AG04449 (cell line): ENCODE measurements around the gene TM7SF2.
A peak's percentile ranks its signal among the peaks of the same experiment; 100 is the strongest.

Experiments used
- CTCF ChIA-PET: fragments of 350-600 bp; formaldehyde crosslinking; extraction: SDS; loops from one replicate; lab custom pipeline; 2021; ENCODE audit warnings: antibody characterized with exemption; lab: Yijun Ruan, JAX
- POLR2A ChIA-PET: fragments of 400-600, 350-600 bp; formaldehyde crosslinking; extraction: SDS; loops from one replicate; lab custom pipeline; 2020; ENCODE audit warnings: antibody characterized with exemption, inconsistent platforms; lab: Yijun Ruan, JAX
- DNase-seq: peaks from one replicate; pipeline ENCODE4 v3.0.0-alpha.2; 2010; ENCODE audit warnings: low read depth, low spot score
- H3K4me3 ChIP-seq: 2 replicates; pipeline ENCODE4 v1.5.1; 2011; ENCODE audit warnings: low read depth, mild to moderate bottlenecking, control low read depth, low read length
- TF ChIP-seq, protein P1 (sequence below): IDR thresholded peaks from one replicate; pipeline ENCODE4 v1.5.1; 2011; ENCODE audit warnings: mild to moderate bottlenecking, moderate library complexity, low read length, control low read depth, inconsistent platforms; ENCODE audit not compliant: insufficient read depth; ENCODE audit errors: missing control alignments

The TM7SF2 gene

DNA sequence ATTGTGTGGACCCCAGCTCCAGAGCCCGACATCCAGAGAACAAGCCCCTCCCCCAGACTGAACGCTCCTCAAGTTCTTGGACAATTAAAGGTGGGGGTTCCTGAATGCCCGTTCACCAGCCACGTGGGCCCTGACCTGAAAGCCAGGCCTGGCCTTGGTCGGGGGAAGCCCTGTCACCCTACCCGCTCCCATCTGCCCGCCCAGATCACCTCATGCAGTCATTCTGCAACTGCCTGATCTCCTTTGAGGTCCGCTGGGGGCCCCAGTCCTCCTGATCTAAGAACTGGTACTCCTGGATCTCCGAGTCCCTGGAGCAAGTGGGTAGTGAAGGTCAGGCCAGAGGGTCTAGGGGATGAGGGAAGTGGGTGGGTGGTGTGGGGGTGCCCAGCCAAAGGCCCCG lies 44.2 kb upstream of the TM7SF2 start:
- TF ChIP-seq, protein P1, sequence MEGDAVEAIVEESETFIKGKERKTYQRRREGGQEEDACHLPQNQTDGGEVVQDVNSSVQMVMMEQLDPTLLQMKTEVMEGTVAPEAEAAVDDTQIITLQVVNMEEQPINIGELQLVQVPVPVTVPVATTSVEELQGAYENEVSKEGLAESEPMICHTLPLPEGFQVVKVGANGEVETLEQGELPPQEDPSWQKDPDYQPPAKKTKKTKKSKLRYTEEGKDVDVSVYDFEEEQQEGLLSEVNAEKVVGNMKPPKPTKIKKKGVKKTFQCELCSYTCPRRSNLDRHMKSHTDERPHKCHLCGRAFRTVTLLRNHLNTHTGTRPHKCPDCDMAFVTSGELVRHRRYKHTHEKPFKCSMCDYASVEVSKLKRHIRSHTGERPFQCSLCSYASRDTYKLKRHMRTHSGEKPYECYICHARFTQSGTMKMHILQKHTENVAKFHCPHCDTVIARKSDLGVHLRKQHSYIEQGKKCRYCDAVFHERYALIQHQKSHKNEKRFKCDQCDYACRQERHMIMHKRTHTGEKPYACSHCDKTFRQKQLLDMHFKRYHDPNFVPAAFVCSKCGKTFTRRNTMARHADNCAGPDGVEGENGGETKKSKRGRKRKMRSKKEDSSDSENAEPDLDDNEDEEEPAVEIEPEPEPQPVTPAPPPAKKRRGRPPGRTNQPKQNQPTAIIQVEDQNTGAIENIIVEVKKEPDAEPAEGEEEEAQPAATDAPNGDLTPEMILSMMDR, result no peak
- no peak overlapping the region for H3K4me3 ChIP-seq
- no peak for DNase-seq
- CTCF ChIA-PET, result no interaction called here
- POLR2A ChIA-PET, result no interaction called here

- TF ChIP-seq, protein P1, result no peak
- CTCF ChIA-PET, result interaction anchor here (1.3 to 1.8 kb wide), 2 partner anchors 10 to 42 kb away, joined by 4 to 7 read pairs; partner anchors contain the start of gene TM7SF2
- POLR2A ChIA-PET, result no interaction called here
- no peak overlapping the region for H3K4me3 ChIP-seq
- no peak for DNase-seq
Observed at GRCh38 chr11:65069217-65069616, 42.5 kb upstream of the TM7SF2 start.

- ChIA-PET POLR2A (no interaction called here), CTCF (no interaction called here)
- TF ChIP-seq, protein P1, result no peak
- no peak for DNase-seq
- H3K4me3 ChIP-seq, result no peak overlapping the region
Observed at GRCh38 chr11:65071907-65072630, 39.6 kb upstream of the TM7SF2 start.

DNA sequence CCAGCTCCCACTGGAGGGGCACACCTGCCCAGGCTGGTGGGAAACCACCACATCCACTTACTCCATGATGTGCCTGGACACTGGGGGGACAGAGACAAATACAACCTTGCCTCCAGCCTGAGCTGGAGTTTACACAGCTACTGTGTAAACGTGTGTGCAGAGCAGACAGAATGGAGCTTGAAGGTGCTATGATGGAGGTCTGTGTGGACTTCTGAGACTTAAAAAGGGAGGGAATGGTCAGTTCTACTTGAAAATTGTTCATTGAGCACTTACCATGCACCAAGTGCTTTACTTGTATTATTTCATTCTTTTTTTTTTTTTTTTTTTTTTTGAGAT lies 39.1 kb upstream of the TM7SF2 start:
- no peak for DNase-seq
- ChIA-PET CTCF (no interaction called here), POLR2A (no interaction called here)
- no peak overlapping the region for H3K4me3 ChIP-seq
- TF ChIP-seq, protein P1, result no peak

GRCh38 chr11:65077451-65077850 lies 34.2 kb upstream of the TM7SF2 start:
- no peak overlapping the region for H3K4me3 ChIP-seq
- no peak for DNase-seq
- POLR2A ChIA-PET, result no interaction called here
- TF ChIP-seq, protein P1, result no peak
- CTCF ChIA-PET, result interaction anchor here (0.8 to 2.0 kb wide), 4 partner anchors 14 to 63 kb away, joined by 3 to 5 read pairs (median 4); partner anchors contain the start of gene ARL2

DNA sequence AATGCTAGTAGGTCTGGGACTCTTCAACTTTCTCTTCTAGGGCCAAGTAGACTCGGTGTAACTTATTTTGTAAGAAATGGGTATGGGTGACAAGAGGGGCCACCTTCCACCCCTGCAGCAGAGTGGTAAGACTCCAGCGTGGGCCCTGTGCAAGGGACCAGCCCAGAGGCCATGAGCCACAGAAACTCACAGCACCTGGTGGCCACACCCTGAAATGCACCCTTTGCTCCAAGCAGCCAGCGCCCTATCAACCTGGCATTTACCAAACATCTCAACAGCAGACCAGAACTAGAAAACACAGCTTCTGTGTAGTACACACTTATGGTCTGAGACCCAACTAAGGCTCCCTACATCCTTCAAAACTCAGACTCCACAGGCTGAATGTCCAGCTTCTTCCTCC lies 33.5 kb upstream of the TM7SF2 start:
- ChIA-PET POLR2A (no interaction called here), CTCF (interaction anchor here (1.5 to 1.6 kb wide), 2 partner anchors 21 to 64 kb away, joined by 3 to 5 read pairs; partner anchors contain the start of gene ARL2)
- TF ChIP-seq, protein P1, result peak; percentile 54
- no peak for DNase-seq
- no peak overlapping the region for H3K4me3 ChIP-seq
